Keratinocyte (primary cell): ENCODE measurements around the gene ZBTB39. TPM values are rescaled to one million over a fixed set of nuclear protein-coding genes. Genes with fewer than 3 reads are reported as not detected.

Experiments
- DNase-seq: peaks from one replicate; pipeline ENCODE4 v3.0.0-alpha.2; 2011; ENCODE audit warnings: low read depth, missing footprints, low spot score
- FAIRE-seq: peaks from 2 replicates; lab custom pipeline; 2011; peaks lifted over from hg19 to GRCh38; lab: Jason Lieb, UNC
- H2AFZ ChIP-seq: 2 replicates; pipeline ENCODE4 v1.6.0; 2012; ENCODE audit warnings: low read length, control low read depth, inconsistent platforms; ENCODE audit not compliant: control insufficient read depth
- H3K27ac ChIP-seq: 2 replicates; pipeline ENCODE4 v1.5.1; 2011; ENCODE audit warnings: low read length; ENCODE audit not compliant: control insufficient read depth, insufficient read depth
- H3K27me3 ChIP-seq: 3 replicates; pipeline ENCODE4 v1.6.0; 2011; ENCODE audit warnings: low read length; ENCODE audit not compliant: control insufficient read depth, insufficient read depth; ENCODE audit errors: extremely low read depth
- H3K36me3 ChIP-seq, 2 experiments: 2 replicates in 1 of 2; 3 replicates in 1 of 2; pipeline ENCODE4 v1.5.1; 2011; ENCODE audit warnings: low read length in 2 of 2, mild to moderate bottlenecking in 1 of 2; ENCODE audit not compliant: control insufficient read depth in 2 of 2, insufficient read depth in 2 of 2; ENCODE audit errors: extremely low read depth in 1 of 2
- H3K4me1 ChIP-seq: 3 replicates; pipeline ENCODE4 v1.5.1; 2011; ENCODE audit warnings: low read length; ENCODE audit not compliant: control insufficient read depth, insufficient read depth; ENCODE audit errors: extremely low read depth
- H3K4me2 ChIP-seq: 3 replicates; pipeline ENCODE4 v1.6.0; 2011; ENCODE audit warnings: low read depth, low read length; ENCODE audit not compliant: control insufficient read depth, insufficient read depth; ENCODE audit errors: extremely low read depth
- H3K4me3 ChIP-seq, 3 experiments: fragments of 200-600 bp in 1 of 3; sonication (generic) in 1 of 3; 2 replicates in 2 of 3; 3 replicates in 1 of 3; pipeline ENCODE4 v1.5.1; 2011 to 2016; ENCODE audit warnings: low read length in 3 of 3, mild to moderate bottlenecking in 3 of 3, control low read depth in 2 of 3, inconsistent platforms in 1 of 3, low read depth in 1 of 3, mixed read lengths in 1 of 3, mixed run types in 1 of 3, moderate library complexity in 1 of 3; ENCODE audit not compliant: control insufficient read depth in 2 of 3, insufficient read depth in 2 of 3; ENCODE audit errors: extremely low read depth in 1 of 3
- H3K79me2 ChIP-seq: 2 replicates; pipeline ENCODE4 v1.6.0; 2012; ENCODE audit warnings: low read length; ENCODE audit not compliant: control insufficient read depth, insufficient read depth
- H3K9ac ChIP-seq: 3 replicates; pipeline ENCODE4 v1.6.0; 2011; ENCODE audit warnings: low read length; ENCODE audit not compliant: control insufficient read depth, insufficient read depth; ENCODE audit errors: extremely low read depth
- H3K9me1 ChIP-seq: 3 replicates; pipeline ENCODE4 v1.6.0; 2011; ENCODE audit warnings: low read length; ENCODE audit not compliant: control insufficient read depth, insufficient read depth; ENCODE audit errors: extremely low read depth
- H3K9me3 ChIP-seq: 2 replicates; pipeline ENCODE4 v1.5.1; 2012; ENCODE audit warnings: low read depth, low read length; ENCODE audit not compliant: control insufficient read depth
- H4K20me1 ChIP-seq: 3 replicates; pipeline ENCODE4 v1.6.0; 2011; ENCODE audit warnings: low read length; ENCODE audit not compliant: control insufficient read depth, insufficient read depth; ENCODE audit errors: extremely low read depth
- CTCF ChIP-seq, 3 experiments: IDR thresholded peaks in 1 of 3; conservative IDR thresholded peaks in 1 of 3; optimal IDR thresholded peaks in 1 of 3; 2 replicates in 2 of 3; 3 replicates in 1 of 3; pipeline versions ENCODE3 to v1.5.1; 2011; ENCODE audit warnings: low read length in 3 of 3, mild to moderate bottlenecking in 3 of 3, moderate library complexity in 2 of 3, control low read depth in 1 of 3, inconsistent platforms in 1 of 3; ENCODE audit not compliant: insufficient read depth in 2 of 3; ENCODE audit errors: extremely low read depth in 1 of 3
- EZH2 ChIP-seq: IDR thresholded peaks from one replicate; pipeline ENCODE4 v1.6.1; 2012; ENCODE audit warnings: inconsistent platforms, mild to moderate bottlenecking, low read length, moderate library complexity
- dilution Hi-C: fragments of 300-500 bp; cut with MboI; formaldehyde crosslinking; loops from one replicate; pipeline ENCODE4 v1.7.0; 2020; ENCODE audit warnings: low sequenced_read_pairs; ENCODE audit not compliant: extremely low pct_ligation_motif_present
- polyA plus RNA-seq, 5 experiments: library from polyadenylated mRNA; depleted of rRNA in 3 of 5; stranded (reverse) in 3 of 5; stranded (forward) in 1 of 5; unstranded in 1 of 5; fragments of >200 nt; gene quantifications; 1 replicate in 1 of 5; 2 replicates in 3 of 5; 3 replicates in 1 of 5; pipeline versions ENCODE4 v1.2.1 to v1.2.3, GENCODE V29; 2011 to 2012; ENCODE audit warnings: missing spikeins in 2 of 5, low read depth in 1 of 5, low replicate concordance in 1 of 5

ZBTB39 gene
- polyA plus RNA-seq, 1 donor (not counting 4 experiments of a cell fraction or from before 2014, with no cell fraction given), result 4.1 TPM

- Histone ChIP-seq H3K9ac (no peak overlapping the region), H3K9me1 (no peaks in the 10 kb centered on the region), H3K27ac (no peak overlapping the region), H3K4me1 (peaks cover 18% of the 10 kb centered on the region), H3K79me2 (no peaks in the 10 kb centered on the region), H3K9me3 (peaks cover 6% of the 10 kb centered on the region), H2AFZ (no peak overlapping the region), H3K4me3 (no peak overlapping the region), H4K20me1 (no peaks in the 10 kb centered on the region), H3K4me2 (no peak overlapping the region), H3K27me3 (no peaks in the 10 kb centered on the region), H3K36me3 (no peaks in the 10 kb centered on the region)
- DNase-seq, result no peak
- dilution Hi-C loops, result no loop called here
- FAIRE-seq, result no peak
- TF ChIP-seq EZH2, result no peak
- TF ChIP-seq CTCF (optimal IDR thresholded peaks at IDR 0.05 in 1 of 3, IDR thresholded peaks at IDR 0.05 in 1 of 3, conservative IDR thresholded peaks at IDR 0.05 in 1 of 3; ENCODE audit: extremely low read depth in 1 of 3, insufficient read depth in 2 of 3, low read length in 3 of 3), result no peak
These were observed 50.6 kb downstream of the ZBTB39 start for GRCh38 chr12:56955631-56956256.

- FAIRE-seq, result peak; percentile 32
- Histone ChIP-seq H3K4me2 (no peak overlapping the region), H3K9me3 (peaks cover 6% of the 10 kb centered on the region), H4K20me1 (no peaks in the 10 kb centered on the region), H3K27ac (no peak overlapping the region), H3K4me1 (peaks cover 18% of the 10 kb centered on the region), H3K4me3 (no peak overlapping the region), H2AFZ (no peak overlapping the region), H3K27me3 (no peaks in the 10 kb centered on the region), H3K36me3 (no peaks in the 10 kb centered on the region), H3K9ac (no peak overlapping the region), H3K79me2 (no peaks in the 10 kb centered on the region), H3K9me1 (no peaks in the 10 kb centered on the region)
- dilution Hi-C loops, result no loop called here
- TF ChIP-seq CTCF (optimal IDR thresholded peaks at IDR 0.05 in 1 of 3, IDR thresholded peaks at IDR 0.05 in 1 of 3, conservative IDR thresholded peaks at IDR 0.05 in 1 of 3; ENCODE audit: extremely low read depth in 1 of 3, insufficient read depth in 2 of 3, low read length in 3 of 3) (no peak), EZH2 (no peak)
- no peak for DNase-seq
These were observed 51.4 kb downstream of the ZBTB39 start for GRCh38 chr12:56954958-56955355.
